DND-41 (cell line): ENCODE data around the gene CLIC2.

ENCODE experiments used
- EZH2 ChIP-seq: IDR thresholded peaks from 3 replicates; pipeline ENCODE4 v1.6.1; 2012; ENCODE audit warnings: borderline replicate concordance, low read depth, mild to moderate bottlenecking, moderate library complexity, low read length, inconsistent platforms; ENCODE audit not compliant: severe bottlenecking
- TF ChIP-seq, protein P1 (sequence below): IDR thresholded peaks from 2 replicates; pipeline ENCODE4 v1.5.1; 2012; ENCODE audit warnings: borderline replicate concordance, low read length, moderate library complexity, mild to moderate bottlenecking; ENCODE audit not compliant: poor library complexity, severe bottlenecking; ENCODE audit errors: extremely low read depth

DNA sequence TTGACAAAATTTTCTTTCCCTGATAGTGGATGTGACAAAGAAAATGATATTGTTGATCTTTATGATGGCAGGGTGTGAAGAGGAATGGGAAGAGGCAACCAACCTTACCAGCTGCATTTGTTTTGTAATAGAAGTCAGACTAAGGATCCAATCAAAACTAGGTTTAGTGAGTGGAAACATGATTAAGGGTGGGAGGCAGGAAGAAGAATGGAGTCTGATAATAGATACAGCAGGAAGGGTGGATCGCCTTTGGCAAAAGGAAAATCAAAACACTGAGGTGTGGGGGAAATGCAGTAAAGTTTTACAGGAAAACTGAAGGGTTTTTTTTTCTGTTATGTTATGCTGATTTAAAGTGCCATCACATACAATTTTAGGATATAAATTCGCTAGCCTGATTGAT lies 3.4 kb downstream of the CLIC2 start:
- TF ChIP-seq EZH2 = no peak
- TF ChIP-seq, protein P1, sequence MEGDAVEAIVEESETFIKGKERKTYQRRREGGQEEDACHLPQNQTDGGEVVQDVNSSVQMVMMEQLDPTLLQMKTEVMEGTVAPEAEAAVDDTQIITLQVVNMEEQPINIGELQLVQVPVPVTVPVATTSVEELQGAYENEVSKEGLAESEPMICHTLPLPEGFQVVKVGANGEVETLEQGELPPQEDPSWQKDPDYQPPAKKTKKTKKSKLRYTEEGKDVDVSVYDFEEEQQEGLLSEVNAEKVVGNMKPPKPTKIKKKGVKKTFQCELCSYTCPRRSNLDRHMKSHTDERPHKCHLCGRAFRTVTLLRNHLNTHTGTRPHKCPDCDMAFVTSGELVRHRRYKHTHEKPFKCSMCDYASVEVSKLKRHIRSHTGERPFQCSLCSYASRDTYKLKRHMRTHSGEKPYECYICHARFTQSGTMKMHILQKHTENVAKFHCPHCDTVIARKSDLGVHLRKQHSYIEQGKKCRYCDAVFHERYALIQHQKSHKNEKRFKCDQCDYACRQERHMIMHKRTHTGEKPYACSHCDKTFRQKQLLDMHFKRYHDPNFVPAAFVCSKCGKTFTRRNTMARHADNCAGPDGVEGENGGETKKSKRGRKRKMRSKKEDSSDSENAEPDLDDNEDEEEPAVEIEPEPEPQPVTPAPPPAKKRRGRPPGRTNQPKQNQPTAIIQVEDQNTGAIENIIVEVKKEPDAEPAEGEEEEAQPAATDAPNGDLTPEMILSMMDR = no peak
